PC-9 (cell line): ENCODE results near the gene SNUPN.

ENCODE experiments used
- EZH2 ChIP-seq: fragments of 200-600 bp; sonication (generic); IDR thresholded peaks from 2 replicates; pipeline ENCODE4 v1.8.0; 2017; ENCODE audit warnings: antibody characterized with exemption, low read depth
- TF ChIP-seq, protein P1 (sequence below): fragments of 200-600 bp; sonication (generic); conservative IDR thresholded peaks from 2 replicates; pipeline ENCODE4 v1.6.1; 2017; ENCODE audit warnings: mixed run types, antibody characterized with exemption, mild to moderate bottlenecking, moderate library complexity

GRCh38 chr15:75622505-75622904 is 3.0 kb downstream of the SNUPN start:
- no peak for TF ChIP-seq EZH2
- TF ChIP-seq, protein P1, sequence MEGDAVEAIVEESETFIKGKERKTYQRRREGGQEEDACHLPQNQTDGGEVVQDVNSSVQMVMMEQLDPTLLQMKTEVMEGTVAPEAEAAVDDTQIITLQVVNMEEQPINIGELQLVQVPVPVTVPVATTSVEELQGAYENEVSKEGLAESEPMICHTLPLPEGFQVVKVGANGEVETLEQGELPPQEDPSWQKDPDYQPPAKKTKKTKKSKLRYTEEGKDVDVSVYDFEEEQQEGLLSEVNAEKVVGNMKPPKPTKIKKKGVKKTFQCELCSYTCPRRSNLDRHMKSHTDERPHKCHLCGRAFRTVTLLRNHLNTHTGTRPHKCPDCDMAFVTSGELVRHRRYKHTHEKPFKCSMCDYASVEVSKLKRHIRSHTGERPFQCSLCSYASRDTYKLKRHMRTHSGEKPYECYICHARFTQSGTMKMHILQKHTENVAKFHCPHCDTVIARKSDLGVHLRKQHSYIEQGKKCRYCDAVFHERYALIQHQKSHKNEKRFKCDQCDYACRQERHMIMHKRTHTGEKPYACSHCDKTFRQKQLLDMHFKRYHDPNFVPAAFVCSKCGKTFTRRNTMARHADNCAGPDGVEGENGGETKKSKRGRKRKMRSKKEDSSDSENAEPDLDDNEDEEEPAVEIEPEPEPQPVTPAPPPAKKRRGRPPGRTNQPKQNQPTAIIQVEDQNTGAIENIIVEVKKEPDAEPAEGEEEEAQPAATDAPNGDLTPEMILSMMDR, result no peak
